ENCODE data around the gene NOBOX. TPM values are rescaled to one million over a fixed set of nuclear protein-coding genes. Genes with fewer than 3 reads are reported as not detected.
"Not testable (repeated sequence)": the region's sequence is repeated elsewhere in the genome, so short reads cannot be mapped to it uniquely, and the experiment has no call there.

The NOBOX gene
- total and polyA plus RNA-seq, 12 donors, result not detected

GRCh38 chr7:144438759-144439158, 35.3 kb upstream of the NOBOX start:
- WGBS, 4 donors, result 82 to 88% (median 85%) methylated on average over 3 of the region's 3 CpGs

GRCh38 chr7:144437370-144438191, 34.1 kb upstream of the NOBOX start:
- Histone ChIP-seq H3K36me3 (replicated peaks in 1 of 2) (no peaks in the 10 kb centered on the region), H3K4me1 (replicated peaks in 1 of 2) (no peaks in the 10 kb centered on the region), H3K27ac (no peak overlapping the region), H3K27me3 (no peaks in the 10 kb centered on the region), H3K4me3 (no peak overlapping the region), H3K9me3 (replicated peaks in 1 of 3) (no peaks in the 10 kb centered on the region)
- TF ChIP-seq POLR2A (IDR thresholded peaks at IDR 0.05) (no peak), CTCF (IDR thresholded peaks at IDR 0.05) (peak; percentile 28 to 51 (median 44))
- intact Hi-C loops (cut with DNase I), result no loop called here
- WGBS, 4 donors, result 79 to 80% (median 79%) methylated on average over 4 of the region's 4 CpGs
- DNase-seq, result peak; percentile 35 to 78 (median 69)

More at GRCh38 chr7:144438759-144439158, 35.3 kb upstream of the NOBOX start:
- TF ChIP-seq CTCF (IDR thresholded peaks at IDR 0.05), result no peak
- no peak for TF ChIP-seq POLR2A (IDR thresholded peaks at IDR 0.05)
- Histone ChIP-seq H3K9me3 (replicated peaks in 1 of 3) (no peaks in the 10 kb centered on the region), H3K27ac (no peak overlapping the region), H3K27me3 (no peaks in the 10 kb centered on the region), H3K4me1 (replicated peaks in 1 of 2) (no peaks in the 10 kb centered on the region), H3K36me3 (replicated peaks in 1 of 2) (no peaks in the 10 kb centered on the region), H3K4me3 (no peak overlapping the region)
- intact Hi-C loops (cut with DNase I), result no loop called here
- no peak for DNase-seq

GRCh38 chr7:144436500-144436899, 33.0 kb upstream of the NOBOX start:
- DNase-seq, result no peak
- 74 to 84% (median 77%) methylated on average over 9 of the region's 9 CpGs for WGBS, 4 donors
- Histone ChIP-seq H3K27ac (no peak overlapping the region), H3K4me3 (no peak overlapping the region), H3K4me1 (replicated peaks in 1 of 2) (no peaks in the 10 kb centered on the region), H3K27me3 (no peaks in the 10 kb centered on the region), H3K9me3 (replicated peaks in 1 of 3) (no peaks in the 10 kb centered on the region), H3K36me3 (replicated peaks in 1 of 2) (no peaks in the 10 kb centered on the region)
- TF ChIP-seq CTCF (IDR thresholded peaks at IDR 0.05) (no peak), POLR2A (IDR thresholded peaks at IDR 0.05) (no peak)
- intact Hi-C loops (cut with DNase I), result no loop called here

- no peak overlapping the region for H3K27ac ChIP-seq
- intact Hi-C loops (cut with DNase I), result no loop called here
- TF ChIP-seq POLR2A (IDR thresholded peaks at IDR 0.05), result no peak
- TF ChIP-seq CTCF (IDR thresholded peaks at IDR 0.05), result no peak
- no peaks in the 10 kb centered on the region for H3K9me3 ChIP-seq (replicated peaks in 1 of 3)
- 76 to 82% (median 77%) methylated on average over 2 of the region's 2 CpGs for WGBS, 4 donors
- no peaks in the 10 kb centered on the region for H3K27me3 ChIP-seq
- H3K36me3 ChIP-seq (replicated peaks in 1 of 2), result no peaks in the 10 kb centered on the region
- no peak for DNase-seq
- H3K4me3 ChIP-seq, result no peak overlapping the region
- no peaks in the 10 kb centered on the region for H3K4me1 ChIP-seq (replicated peaks in 1 of 2)
These were observed 24.9 kb upstream of the NOBOX start for GRCh38 chr7:144428431-144428830.

GRCh38 chr7:144427539-144427938, 24.0 kb upstream of the NOBOX start:
- H3K4me1 ChIP-seq (replicated peaks in 1 of 2); H3K27me3 ChIP-seq; intact Hi-C loops (cut with DNase I); H3K27ac ChIP-seq; H3K36me3 ChIP-seq (replicated peaks in 1 of 2); H3K9me3 ChIP-seq (replicated peaks in 1 of 3); DNase-seq; H3K4me3 ChIP-seq: not testable (repeated sequence)
- 23 to 53% (median 48%) methylated on average over 1 to 2 of the region's 2 CpGs for WGBS, 4 donors

GRCh38 chr7:144418931-144419330, 15.4 kb upstream of the NOBOX start:
- 84 to 91% (median 90%) methylated on average over 4 of the region's 4 CpGs for WGBS, 4 donors
- H3K9me3 ChIP-seq (replicated peaks in 1 of 3); H3K4me1 ChIP-seq (replicated peaks in 1 of 2); H3K4me3 ChIP-seq; H3K27ac ChIP-seq; DNase-seq; H3K27me3 ChIP-seq; intact Hi-C loops (cut with DNase I); H3K36me3 ChIP-seq (replicated peaks in 1 of 2): not testable (repeated sequence)

Data from adrenal gland (tissue), 12 donors.